ENCODE data around the gene DMKN. TPM values are rescaled to one million over a fixed set of nuclear protein-coding genes. Genes with fewer than 3 reads are reported as not detected.

DMKN gene
- total RNA-seq, 1 donor from 2014 or later, result not detected

- Mint-ChIP-seq H3K27ac (ENCODE audit: unreplicated experiment) (no peak overlapping the region), H3K4me1 (peaks cover 8% of the 10 kb centered on the region), H3K27me3 (ENCODE audit: low read depth) (no peaks in the 10 kb centered on the region), H3K4me3 (peak overlapping the region; percentile 31), H3K9me3 (no peaks in the 10 kb centered on the region), H3K36me3 (ENCODE audit: low read depth) (peaks cover 5% of the 10 kb centered on the region)
- no peak for DNase-seq (ENCODE audit: low read depth, low spot score)
- TF ChIP-seq CTCF (conservative IDR thresholded peaks at IDR 0.05), result no peak
Measured at GRCh38 chr19:35540356-35540927, 27.0 kb upstream of the DMKN start.

- Mint-ChIP-seq H3K36me3 (ENCODE audit: low read depth) (peaks cover 5% of the 10 kb centered on the region), H3K9me3 (no peaks in the 10 kb centered on the region), H3K4me3 (no peak overlapping the region), H3K4me1 (peaks cover 7% of the 10 kb centered on the region), H3K27ac (ENCODE audit: unreplicated experiment) (no peak overlapping the region), H3K27me3 (ENCODE audit: low read depth) (no peaks in the 10 kb centered on the region)
- no peak for DNase-seq (ENCODE audit: low read depth, low spot score)
- TF ChIP-seq CTCF (conservative IDR thresholded peaks at IDR 0.05), result no peak
Measured at GRCh38 chr19:35539850-35540249, 26.4 kb upstream of the DMKN start.

- no peaks in the 10 kb centered on the region for H3K9me3 Mint-ChIP-seq
- DNase-seq (ENCODE audit: low read depth, low spot score), result no peak
- H3K27me3 Mint-ChIP-seq (ENCODE audit: low read depth), result no peaks in the 10 kb centered on the region
- peaks cover 4% of the 10 kb centered on the region for H3K36me3 Mint-ChIP-seq (ENCODE audit: low read depth)
- peak overlapping the region; percentile 35 for H3K4me3 Mint-ChIP-seq
- no peak overlapping the region for H3K27ac Mint-ChIP-seq (ENCODE audit: unreplicated experiment)
- H3K4me1 Mint-ChIP-seq, result peaks cover 2% of the 10 kb centered on the region
- no peak for TF ChIP-seq CTCF (conservative IDR thresholded peaks at IDR 0.05)
Measured at GRCh38 chr19:35539314-35539713, 25.9 kb upstream of the DMKN start.

GRCh38 chr19:35534803-35535480 lies 21.5 kb upstream of the DMKN start:
- no peak for TF ChIP-seq CTCF (conservative IDR thresholded peaks at IDR 0.05)
- Mint-ChIP-seq H3K36me3 (ENCODE audit: low read depth) (no peaks in the 10 kb centered on the region), H3K9me3 (no peaks in the 10 kb centered on the region), H3K4me1 (no peaks in the 10 kb centered on the region), H3K27ac (ENCODE audit: unreplicated experiment) (peak overlapping the region; percentile 6), H3K4me3 (no peak overlapping the region), H3K27me3 (ENCODE audit: low read depth) (no peaks in the 10 kb centered on the region)
- no peak for DNase-seq (ENCODE audit: low read depth, low spot score)

GRCh38 chr19:35533822-35534392 lies 20.5 kb upstream of the DMKN start:
- Mint-ChIP-seq H3K4me1 (no peaks in the 10 kb centered on the region), H3K36me3 (ENCODE audit: low read depth) (no peaks in the 10 kb centered on the region), H3K4me3 (no peak overlapping the region), H3K9me3 (no peaks in the 10 kb centered on the region), H3K27ac (ENCODE audit: unreplicated experiment) (no peak overlapping the region), H3K27me3 (ENCODE audit: low read depth) (no peaks in the 10 kb centered on the region)
- no peak for TF ChIP-seq CTCF (conservative IDR thresholded peaks at IDR 0.05)
- DNase-seq (ENCODE audit: low read depth, low spot score), result no peak
